ENCODE data around the gene KCNN4. TPM values are rescaled to one million over a fixed set of nuclear protein-coding genes. Genes with fewer than 3 reads are reported as not detected.
A peak's percentile ranks its signal among the peaks of the same experiment; 100 is the strongest.

Gene KCNN4
- total RNA-seq, 1 experiment from 2014 or later, result 29.7 TPM

DNA sequence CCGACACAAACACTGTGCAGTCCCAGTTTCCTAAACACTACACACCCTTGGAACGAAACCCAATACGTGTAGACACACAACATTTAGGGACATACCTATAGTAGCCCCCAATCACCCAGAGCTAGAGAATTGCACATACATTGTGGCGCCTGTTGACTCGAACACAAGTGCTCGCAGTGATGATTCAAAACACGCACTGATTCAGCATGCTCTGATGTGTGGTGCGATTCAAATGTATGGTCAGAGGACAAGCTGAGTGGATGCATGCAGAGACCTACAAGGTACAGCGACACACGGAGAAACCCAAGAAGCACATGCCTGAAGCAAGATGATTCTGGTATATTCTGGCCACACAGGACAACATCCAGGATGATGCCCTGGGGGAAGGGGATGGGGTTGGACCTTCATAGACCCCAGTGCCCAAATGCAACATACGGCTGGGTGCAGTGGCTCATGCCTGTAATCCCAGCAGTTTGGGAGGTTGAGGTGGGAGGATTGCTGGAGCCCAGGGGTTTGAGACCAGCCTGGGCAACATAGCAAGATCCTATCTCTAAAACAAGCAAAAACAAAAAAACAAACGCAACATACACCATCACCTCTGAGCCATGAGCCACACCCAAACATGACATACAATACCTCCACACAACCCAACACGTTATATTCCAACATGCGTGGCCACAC is 997 bp upstream of the KCNN4 start:
- Histone ChIP-seq H3K36me3 (ENCODE audit: control insufficient read depth, insufficient read depth, low read length) (no peaks in the 10 kb centered on the region; the same call in 1 of the 2 replicates), H3K27me3 (ENCODE audit: control insufficient read depth, insufficient read depth, low read length) (no peaks in the 10 kb centered on the region), H3K4me1 (ENCODE audit: control insufficient read depth, insufficient read depth, low read length) (peaks cover 64% of the 10 kb centered on the region), H3K9me3 (ENCODE audit: control insufficient read depth, insufficient read depth, low read depth, low read length) (no peaks in the 10 kb centered on the region), H3K4me3 (ENCODE audit: low read depth in 2 of 2, low read length in 2 of 2) (peak overlapping the region in 1 of 2 experiments; percentile 67; a peak in 2 of 4 replicates), H3K27ac (ENCODE audit: low read length) (peak overlapping the region; percentile 98)
- no peak for ATAC-seq
- no peak for DNase-seq (ENCODE audit: low read depth, low spot score)
- ChIA-PET POLR2A (no interaction called here), CTCF (interaction anchor here (1.3 kb wide), 1 partner anchor 16 kb away, joined by 3 read pairs; no protein-coding TSS in a partner anchor)
- in situ Hi-C loops (cut with HindIII; ENCODE audit: low pct_unique_long_range_greater_than_20kb, low sequenced_read_pairs) (no loop called here), intact Hi-C loops (cut with micrococcal nuclease; ENCODE audit: unreplicated experiment) (no loop called here)
- TF ChIP-seq REST (IDR thresholded peaks at IDR 0.05; ENCODE audit: insufficient read depth in 1 of 2, low read depth in 2 of 2, low read length in 1 of 2) (no peak), SIN3A (IDR thresholded peaks at IDR 0.05; ENCODE audit: borderline replicate concordance, insufficient read depth, low read depth, low read length) (no peak), TCF7L2 (IDR thresholded peaks at IDR 0.05; ENCODE audit: low read depth, low read length) (no peak), POLR2AphosphoS5 (IDR thresholded peaks at IDR 0.05; ENCODE audit: low read depth, low read length) (no peak)
- TF ChIP-seq, protein P1, sequence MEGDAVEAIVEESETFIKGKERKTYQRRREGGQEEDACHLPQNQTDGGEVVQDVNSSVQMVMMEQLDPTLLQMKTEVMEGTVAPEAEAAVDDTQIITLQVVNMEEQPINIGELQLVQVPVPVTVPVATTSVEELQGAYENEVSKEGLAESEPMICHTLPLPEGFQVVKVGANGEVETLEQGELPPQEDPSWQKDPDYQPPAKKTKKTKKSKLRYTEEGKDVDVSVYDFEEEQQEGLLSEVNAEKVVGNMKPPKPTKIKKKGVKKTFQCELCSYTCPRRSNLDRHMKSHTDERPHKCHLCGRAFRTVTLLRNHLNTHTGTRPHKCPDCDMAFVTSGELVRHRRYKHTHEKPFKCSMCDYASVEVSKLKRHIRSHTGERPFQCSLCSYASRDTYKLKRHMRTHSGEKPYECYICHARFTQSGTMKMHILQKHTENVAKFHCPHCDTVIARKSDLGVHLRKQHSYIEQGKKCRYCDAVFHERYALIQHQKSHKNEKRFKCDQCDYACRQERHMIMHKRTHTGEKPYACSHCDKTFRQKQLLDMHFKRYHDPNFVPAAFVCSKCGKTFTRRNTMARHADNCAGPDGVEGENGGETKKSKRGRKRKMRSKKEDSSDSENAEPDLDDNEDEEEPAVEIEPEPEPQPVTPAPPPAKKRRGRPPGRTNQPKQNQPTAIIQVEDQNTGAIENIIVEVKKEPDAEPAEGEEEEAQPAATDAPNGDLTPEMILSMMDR (IDR thresholded peaks at IDR 0.05), result no peak
- no TSS peak for BruUV-seq (replicated peaks)

DNA sequence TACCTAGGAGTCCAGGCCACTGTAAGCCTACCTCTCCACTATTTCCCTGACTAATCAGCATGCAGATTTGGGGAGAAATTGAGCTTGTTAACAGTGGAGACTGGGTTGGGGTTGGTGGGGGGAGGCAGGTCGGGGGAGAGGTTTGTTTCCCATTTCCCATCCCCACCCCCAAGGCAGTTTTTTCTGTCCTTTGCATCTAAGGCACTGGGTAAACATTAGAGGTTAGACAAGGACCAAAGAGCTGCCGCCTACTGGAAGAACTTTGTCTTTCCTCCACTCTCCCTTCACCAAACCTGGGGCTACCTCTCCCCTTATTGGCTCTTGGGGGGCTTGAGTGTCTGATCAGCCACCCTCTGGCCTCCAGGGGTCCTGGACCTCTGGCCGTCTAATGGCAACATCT is 953 bp downstream of the KCNN4 start:
- ATAC-seq, result no peak
- in situ Hi-C loops (cut with HindIII; ENCODE audit: low pct_unique_long_range_greater_than_20kb, low sequenced_read_pairs), result no loop called here
- CTCF ChIA-PET, result no interaction called here
- intact Hi-C loops (cut with micrococcal nuclease; ENCODE audit: unreplicated experiment), result no loop called here
- no peaks in the 10 kb centered on the region for H3K9me3 ChIP-seq (ENCODE audit: control insufficient read depth, insufficient read depth, low read depth, low read length)
- H3K27me3 ChIP-seq (ENCODE audit: control insufficient read depth, insufficient read depth, low read length), result no peaks in the 10 kb centered on the region
- no peaks in the 10 kb centered on the region; the same call in 1 of the 2 replicates for H3K36me3 ChIP-seq (ENCODE audit: control insufficient read depth, insufficient read depth, low read length)
- 0 out of 2 replicates have a peak, but pooled peaks have one; percentile 39 for TF ChIP-seq TCF7L2 (IDR thresholded peaks at IDR 0.05; ENCODE audit: low read depth, low read length)
- TF ChIP-seq SIN3A (IDR thresholded peaks at IDR 0.05; ENCODE audit: borderline replicate concordance, insufficient read depth, low read depth, low read length), result no peak
- TF ChIP-seq, protein P1 (IDR thresholded peaks at IDR 0.05), result peak; percentile 59; the same call in 1 of the 2 replicates
- TF ChIP-seq POLR2AphosphoS5 (IDR thresholded peaks at IDR 0.05; ENCODE audit: low read depth, low read length), result no peak
- no peak for TF ChIP-seq REST (IDR thresholded peaks at IDR 0.05; ENCODE audit: insufficient read depth in 1 of 2, low read depth in 2 of 2, low read length in 1 of 2)
- peak overlapping the region; percentile 98 for H3K27ac ChIP-seq (ENCODE audit: low read length)
- POLR2A ChIA-PET, result no interaction called here
- BruUV-seq (replicated peaks), result no TSS peak
- H3K4me3 ChIP-seq (ENCODE audit: low read depth in 2 of 2, low read length in 2 of 2), result peak overlapping the region; percentile 38 to 67
- no peak for DNase-seq (ENCODE audit: low read depth, low spot score)
- peaks cover 61% of the 10 kb centered on the region for H3K4me1 ChIP-seq (ENCODE audit: control insufficient read depth, insufficient read depth, low read length)
